Effector memory CD4-positive, alpha-beta T cell (primary cell): Measurements from ENCODE around the gene S100A8.
A peak's percentile ranks its signal among the peaks of the same experiment; 100 is the strongest.
"Not testable (repeated sequence)": the region's sequence is repeated elsewhere in the genome, so short reads cannot be mapped to it uniquely, and the experiment has no call there.

ENCODE experiments used
- DNase-seq, 3 donors: peaks; one replicate each; pipeline ENCODE4 v3.0.0-alpha.2; 2020
- H3K27ac ChIP-seq: 2 replicates; pipeline ENCODE4 v1.7.0; 2013; ENCODE audit warnings: mild to moderate bottlenecking, low read length, moderate library complexity; ENCODE audit not compliant: insufficient read depth, poor library complexity, severe bottlenecking
- H3K27me3 ChIP-seq: replicated peaks from 2 replicates; pipeline ENCODE4 v1.7.0; 2013; ENCODE audit warnings: mild to moderate bottlenecking, low read length; ENCODE audit not compliant: insufficient read depth, control insufficient read depth, poor library complexity, severe bottlenecking
- H3K36me3 ChIP-seq: 2 replicates; pipeline ENCODE4 v1.7.0; 2013; ENCODE audit warnings: mild to moderate bottlenecking, low read length, moderate library complexity; ENCODE audit not compliant: control insufficient read depth, insufficient read depth
- H3K4me1 ChIP-seq: 2 replicates; pipeline ENCODE4 v1.7.0; 2013; ENCODE audit warnings: low read length, mild to moderate bottlenecking; ENCODE audit not compliant: control insufficient read depth, insufficient read depth, poor library complexity, severe bottlenecking
- H3K4me3 ChIP-seq: 2 replicates; pipeline ENCODE4 v1.7.0; 2013; ENCODE audit warnings: low read length, low read depth, mild to moderate bottlenecking; ENCODE audit not compliant: insufficient read depth, poor library complexity, severe bottlenecking
- H3K9me3 ChIP-seq: 2 replicates; pipeline ENCODE4 v1.7.0; 2013; ENCODE audit warnings: mild to moderate bottlenecking, low read length, moderate library complexity; ENCODE audit not compliant: control insufficient read depth

S100A8 gene

DNA sequence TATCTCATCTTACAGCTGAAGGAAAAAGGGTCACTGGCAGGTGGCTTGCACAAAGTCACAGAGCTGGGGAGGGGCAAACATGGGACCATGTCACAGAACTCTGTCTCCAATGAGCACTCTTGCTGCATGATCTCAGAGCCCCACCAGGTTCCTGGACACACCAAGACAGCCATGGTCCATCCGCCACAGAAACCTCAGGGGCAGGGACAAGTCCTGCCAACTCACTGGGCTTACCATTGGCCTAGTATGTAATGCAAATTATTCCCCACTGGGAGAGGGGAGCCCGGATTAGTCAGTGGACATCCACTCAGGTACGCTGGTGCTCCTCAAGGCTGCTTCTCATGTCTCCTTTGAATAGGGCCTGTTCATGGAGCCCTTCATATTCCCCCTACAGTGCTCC lies 39.7 kb upstream of the S100A8 start:
- Histone ChIP-seq H3K4me3 (no peak overlapping the region), H3K27me3 (no peaks in the 10 kb centered on the region), H3K27ac (no peak overlapping the region), H3K4me1 (no peaks in the 10 kb centered on the region), H3K36me3 (no peaks in the 10 kb centered on the region), H3K9me3 (no peaks in the 10 kb centered on the region)
- no peak for DNase-seq

DNA sequence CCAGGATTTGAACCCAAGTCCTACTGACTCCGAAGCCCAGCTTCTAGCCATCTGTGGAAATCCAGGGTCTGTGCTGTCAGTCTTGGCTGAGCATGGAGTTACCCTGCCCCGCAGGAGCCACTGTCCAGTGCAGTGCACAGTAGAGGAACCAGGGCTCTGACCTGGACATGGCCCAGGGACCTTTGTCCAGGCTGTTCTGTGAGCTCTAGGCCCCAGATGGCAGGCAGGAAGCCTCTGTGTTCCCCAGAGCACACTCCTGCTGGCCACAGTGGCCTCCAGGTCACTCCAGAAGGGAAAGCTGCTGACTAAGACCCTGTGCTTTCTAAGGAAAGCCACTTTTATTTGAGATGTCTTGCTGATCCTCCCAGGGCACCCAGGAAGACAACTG lies 39.3 kb upstream of the S100A8 start:
- H3K27me3 ChIP-seq = no peaks in the 10 kb centered on the region
- H3K27ac ChIP-seq = no peak overlapping the region
- no peaks in the 10 kb centered on the region for H3K4me1 ChIP-seq
- H3K36me3 ChIP-seq = no peaks in the 10 kb centered on the region
- H3K4me3 ChIP-seq = no peak overlapping the region
- H3K9me3 ChIP-seq = no peaks in the 10 kb centered on the region
- DNase-seq = no peak

DNA sequence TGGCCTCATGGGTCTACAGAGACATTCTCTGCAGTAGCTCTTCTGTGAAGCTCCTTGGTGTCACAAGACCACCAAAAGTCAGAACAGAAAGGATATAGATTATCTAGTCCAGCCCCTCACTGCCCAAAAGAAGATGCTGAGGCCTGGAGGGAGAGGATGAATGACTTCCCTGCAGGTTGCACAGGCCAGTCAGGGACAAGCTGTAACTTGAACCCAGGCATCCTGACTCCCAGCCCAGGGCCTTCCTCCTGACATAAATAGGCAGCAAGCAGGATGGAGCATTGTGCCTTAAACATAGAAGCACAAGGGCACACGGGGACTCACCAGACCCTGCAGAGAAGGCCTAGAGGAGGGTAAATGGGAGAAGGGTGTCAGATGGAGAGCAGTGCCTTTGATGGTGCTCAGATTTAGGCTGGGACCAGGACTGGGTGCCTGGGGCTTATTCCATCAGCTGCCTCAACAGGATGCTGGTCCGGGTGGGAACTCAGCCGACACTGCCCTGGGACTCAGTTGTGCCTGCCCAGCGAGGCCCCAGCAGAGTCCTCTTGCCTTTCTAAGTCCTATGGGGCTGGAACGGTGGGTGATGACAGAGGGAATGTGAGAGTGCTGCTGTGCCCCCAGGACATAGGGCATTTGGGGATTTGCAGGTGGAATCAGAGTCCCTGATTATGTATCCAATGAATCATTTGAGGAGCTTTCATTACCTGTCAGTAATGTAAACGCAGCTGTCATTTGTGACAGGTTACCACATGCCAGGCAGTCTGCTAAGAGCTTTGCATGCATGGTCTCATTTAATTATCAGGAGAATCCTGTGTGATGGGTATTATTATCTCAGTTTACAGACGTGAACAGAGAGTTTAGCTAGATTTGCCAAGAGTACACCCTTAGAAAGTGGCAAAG lies 38.6 kb upstream of the S100A8 start:
- Histone ChIP-seq H3K27me3 (no peaks in the 10 kb centered on the region), H3K4me3 (no peak overlapping the region), H3K4me1 (no peaks in the 10 kb centered on the region), H3K27ac (no peak overlapping the region), H3K36me3 (no peaks in the 10 kb centered on the region), H3K9me3 (no peaks in the 10 kb centered on the region)
- DNase-seq = no peak

DNA sequence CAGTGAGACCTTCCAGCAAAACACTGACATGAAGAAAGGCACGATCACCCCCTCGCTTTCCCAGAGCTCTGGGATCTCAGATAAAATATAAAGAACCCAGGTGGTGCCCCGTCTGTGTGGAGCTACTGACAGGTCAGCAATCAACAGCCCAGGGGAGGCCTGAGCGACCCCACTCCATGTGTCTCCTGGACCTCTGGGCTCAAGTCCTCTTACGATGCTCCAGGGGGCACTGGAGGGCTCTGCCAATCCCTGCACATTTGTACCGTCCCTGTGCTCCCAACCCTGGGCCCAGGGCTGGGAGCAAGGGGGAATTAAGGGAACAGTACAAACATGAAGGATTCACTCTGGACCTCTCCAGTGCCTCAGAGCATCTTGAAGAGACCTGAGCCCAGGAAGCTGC lies 37.9 kb upstream of the S100A8 start:
- Histone ChIP-seq H3K4me1 (no peaks in the 10 kb centered on the region), H3K9me3 (no peaks in the 10 kb centered on the region), H3K27ac (no peak overlapping the region), H3K4me3 (no peak overlapping the region), H3K36me3 (no peaks in the 10 kb centered on the region), H3K27me3 (no peaks in the 10 kb centered on the region)
- DNase-seq = no peak

DNA sequence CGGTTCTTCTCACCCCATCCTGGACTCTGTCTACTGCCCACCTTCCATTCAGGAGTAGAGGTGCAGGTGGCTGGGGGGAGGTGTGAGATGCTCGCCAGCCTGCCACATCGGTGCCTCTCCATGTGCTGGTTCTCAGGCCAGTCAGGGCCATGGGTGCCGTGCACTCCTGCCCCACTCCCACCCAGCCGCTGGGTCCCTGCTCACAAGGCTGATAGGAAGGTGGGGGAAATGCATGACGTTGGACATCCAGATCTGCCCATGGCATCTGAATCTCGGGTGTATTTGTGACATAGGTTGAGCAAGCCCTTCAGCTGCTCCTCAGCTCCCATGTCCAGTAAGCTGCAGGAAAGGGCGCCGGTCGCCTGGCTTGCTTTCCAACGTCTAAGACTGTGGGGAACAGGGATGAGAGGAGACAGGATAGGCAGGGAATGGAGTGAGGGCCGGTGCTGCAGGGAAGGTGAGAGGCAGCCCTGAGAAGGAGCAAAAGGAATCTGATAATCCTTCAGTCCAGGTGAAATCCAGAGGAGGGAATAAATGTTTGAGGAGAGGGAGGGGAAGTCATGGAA lies 37.3 kb upstream of the S100A8 start:
- no peaks in the 10 kb centered on the region for H3K36me3 ChIP-seq
- H3K4me1 ChIP-seq = no peaks in the 10 kb centered on the region
- H3K27me3 ChIP-seq = no peaks in the 10 kb centered on the region
- H3K9me3 ChIP-seq = no peaks in the 10 kb centered on the region
- H3K4me3 ChIP-seq = no peak overlapping the region
- DNase-seq = no peak
- H3K27ac ChIP-seq = no peak overlapping the region

DNA sequence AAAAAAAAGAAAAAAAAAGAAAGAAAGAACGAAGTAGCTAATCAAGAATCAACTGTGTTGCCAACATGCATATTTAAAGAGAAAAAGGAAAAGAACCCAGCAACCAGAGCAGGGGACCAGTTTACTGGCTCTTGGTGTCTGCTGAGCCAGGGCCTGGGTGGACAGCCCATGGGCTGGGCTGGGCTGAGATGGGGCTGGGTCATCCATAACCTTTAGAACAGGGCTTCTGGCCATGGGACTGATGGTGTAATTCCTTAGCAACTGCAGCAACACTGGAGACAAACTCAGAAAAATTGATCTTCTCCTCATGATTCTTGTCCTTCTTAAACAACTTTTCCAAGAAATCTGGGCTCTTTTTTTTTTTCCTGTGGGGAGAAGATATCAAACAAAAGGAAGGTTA lies 35.9 kb upstream of the S100A8 start:
- no peak for DNase-seq
- Histone ChIP-seq H3K9me3 (no peaks in the 10 kb centered on the region), H3K4me1 (no peaks in the 10 kb centered on the region), H3K27me3 (no peaks in the 10 kb centered on the region), H3K27ac (no peak overlapping the region), H3K36me3 (no peaks in the 10 kb centered on the region), H3K4me3 (no peak overlapping the region)

DNA sequence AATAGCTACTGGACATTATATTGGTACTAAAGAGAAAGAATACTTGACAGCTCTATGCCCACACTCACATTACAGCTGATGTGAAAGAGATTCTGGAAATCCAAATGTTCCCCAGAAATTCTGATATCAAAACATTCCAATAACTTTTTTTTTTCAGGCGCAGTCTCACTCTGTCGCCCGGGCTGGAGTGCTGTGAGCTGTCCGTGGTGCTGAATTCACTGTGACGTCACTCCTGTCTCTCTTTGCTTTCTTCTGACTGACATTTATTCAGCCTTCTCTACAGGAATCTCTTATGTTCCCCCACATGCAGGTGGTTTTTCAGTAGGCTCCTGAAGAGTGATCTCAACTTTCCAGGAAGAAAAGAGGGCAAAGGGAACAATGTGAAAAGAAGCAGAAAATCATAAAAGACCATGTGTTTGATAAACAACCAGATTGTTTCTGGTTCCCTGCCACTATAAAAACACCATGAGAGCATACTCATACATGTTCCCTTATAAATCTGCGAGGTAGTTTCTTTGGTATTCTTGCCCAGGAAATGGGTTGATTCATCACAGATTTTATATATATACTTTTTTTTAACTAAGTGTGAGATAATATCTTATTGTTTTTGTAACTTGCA lies 31.7 kb upstream of the S100A8 start:
- H3K4me1 ChIP-seq = no peaks in the 10 kb centered on the region
- H3K27me3 ChIP-seq = no peaks in the 10 kb centered on the region
- no peak overlapping the region for H3K4me3 ChIP-seq
- H3K36me3 ChIP-seq = no peaks in the 10 kb centered on the region
- peak; percentile 21 to 32 (median 25) for DNase-seq
- no peaks in the 10 kb centered on the region for H3K9me3 ChIP-seq
- no peak overlapping the region for H3K27ac ChIP-seq

DNA sequence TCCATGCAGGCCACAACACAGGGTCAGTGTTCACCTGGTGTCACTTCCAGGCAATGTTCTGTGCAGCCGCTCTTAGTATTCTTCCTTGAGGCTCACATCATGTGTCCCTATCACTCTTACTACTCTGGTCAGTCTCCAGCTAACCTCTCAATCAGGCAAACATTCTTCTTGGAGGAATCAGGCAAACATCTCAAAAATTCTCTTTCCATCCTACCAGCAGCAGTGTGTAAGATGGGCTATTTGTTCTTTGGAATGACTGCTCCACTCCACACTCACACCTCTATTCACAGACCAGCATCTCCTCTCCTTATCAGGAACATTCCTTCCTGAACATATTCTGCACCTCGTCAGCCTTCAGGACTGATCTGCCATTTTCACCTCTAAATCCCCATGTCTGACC lies 29.4 kb upstream of the S100A8 start:
- Histone ChIP-seq H3K4me1 (no peaks in the 10 kb centered on the region), H3K27me3 (no peaks in the 10 kb centered on the region), H3K9me3 (no peaks in the 10 kb centered on the region), H3K4me3 (no peak overlapping the region), H3K36me3 (no peaks in the 10 kb centered on the region), H3K27ac (no peak overlapping the region)
- DNase-seq = no peak

DNA sequence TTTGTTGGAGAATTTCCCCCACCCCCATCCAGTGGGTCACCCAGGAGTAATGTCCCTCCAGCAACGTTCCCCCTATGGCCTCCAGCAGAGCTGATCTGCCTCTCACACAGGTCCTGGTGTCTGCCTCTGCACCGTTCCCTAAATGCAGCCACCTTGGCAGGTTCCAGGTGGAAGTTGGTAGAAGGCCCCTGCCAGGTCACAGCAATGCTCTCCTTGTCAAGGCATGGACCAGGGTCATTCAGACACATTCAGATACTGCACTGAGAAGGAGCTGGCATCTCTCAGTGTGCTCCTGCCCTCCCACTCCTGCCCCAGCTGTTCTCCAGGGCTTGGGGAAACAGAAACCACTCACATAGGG lies 28.5 kb upstream of the S100A8 start:
- not testable (repeated sequence) for H3K27ac ChIP-seq, DNase-seq, H3K36me3 ChIP-seq, H3K9me3 ChIP-seq, H3K4me1 ChIP-seq, H3K27me3 ChIP-seq, H3K4me3 ChIP-seq

DNA sequence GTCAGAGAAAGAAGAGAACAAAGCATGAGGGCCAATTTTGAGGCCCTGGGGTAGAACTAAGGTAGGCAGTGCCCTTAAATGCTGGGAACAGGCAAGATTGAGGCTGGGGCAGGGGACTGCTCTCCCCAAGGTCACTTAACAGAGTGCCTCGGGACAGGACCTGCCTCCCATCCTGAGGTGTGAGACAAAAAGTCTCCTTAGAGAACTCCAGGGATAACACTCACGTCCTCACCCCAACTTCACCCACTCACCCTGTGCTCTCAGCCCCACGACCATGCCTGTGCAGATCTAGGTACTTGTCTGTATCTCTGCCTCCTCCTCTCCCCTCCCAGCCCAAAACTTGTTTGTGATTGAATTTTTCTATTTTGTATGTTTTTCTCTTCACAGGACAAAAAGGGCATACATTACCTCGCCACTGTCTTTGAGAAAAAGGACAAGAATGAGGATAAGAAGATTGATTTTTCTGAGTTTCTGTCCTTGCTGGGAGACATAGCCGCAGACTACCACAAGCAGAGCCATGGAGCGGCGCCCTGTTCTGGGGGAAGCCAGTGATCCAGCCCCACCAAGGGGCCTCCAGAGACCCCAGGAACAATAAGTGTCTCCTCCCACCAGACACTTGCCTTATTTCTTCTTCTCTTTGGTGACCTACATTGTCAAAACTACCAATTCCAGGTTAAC lies 28.0 kb upstream of the S100A8 start:
- H3K9me3 ChIP-seq, H3K4me3 ChIP-seq, H3K36me3 ChIP-seq, H3K27ac ChIP-seq, DNase-seq, H3K27me3 ChIP-seq, H3K4me1 ChIP-seq: not testable (repeated sequence)
